ENCODE measurements around the gene EMID1. TPM values are rescaled to one million over a fixed set of nuclear protein-coding genes. Genes with fewer than 3 reads are reported as not detected.

Gene EMID1
- total and polyA plus RNA-seq, 10 donors: 18.5 to 90.3 (median 61.2) TPM

GRCh38 chr22:29275819-29276565 lies 70.3 kb downstream of the EMID1 start:
- H3K36me3 ChIP-seq: peaks cover 0 to 100% (median 84%) of the 10 kb centered on the region in 6 donors
- 58 to 73% (median 64%) methylated on average over 3 of the region's 3 CpGs for WGBS, 5 donors
- H3K27ac ChIP-seq: peak overlapping the region in 3 of 8 donors; percentile 4 to 31 (median 24)
- H3K9me3 ChIP-seq: no peaks in the 10 kb centered on the region
- DNase-seq: no peak
- no peaks in the 10 kb centered on the region for H3K27me3 ChIP-seq (replicated peaks in 1 of 7)
- no peak overlapping the region for H3K4me3 ChIP-seq
- peaks cover 40 to 80% (median 65%) of the 10 kb centered on the region in 6 donors for H3K4me1 ChIP-seq
- intact Hi-C loops (cut with DNase I; ENCODE audit: low total_unique reads): no loop called here
- TF ChIP-seq POLR2AphosphoS5 (IDR thresholded peaks at IDR 0.05): no peak
- no peak for TF ChIP-seq POLR2A (IDR thresholded peaks at IDR 0.05)
- no peak for TF ChIP-seq CTCF (IDR thresholded peaks at IDR 0.05 in 8 of 11, conservative IDR thresholded peaks at IDR 0.05 in 3 of 11)

GRCh38 chr22:29277927-29278326 lies 72.2 kb downstream of the EMID1 start:
- no peaks in the 10 kb centered on the region for H3K9me3 ChIP-seq
- H3K4me1 ChIP-seq: peaks cover 23 to 66% (median 45%) of the 10 kb centered on the region in 6 donors
- no peak for DNase-seq
- H3K4me3 ChIP-seq: no peak overlapping the region
- TF ChIP-seq POLR2AphosphoS5 (IDR thresholded peaks at IDR 0.05) (no peak), CTCF (IDR thresholded peaks at IDR 0.05 in 8 of 11, conservative IDR thresholded peaks at IDR 0.05 in 3 of 11) (no peak), POLR2A (IDR thresholded peaks at IDR 0.05) (no peak)
- peak overlapping the region in 1 of 8 donors; percentile 14 for H3K27ac ChIP-seq
- intact Hi-C loops (cut with DNase I; ENCODE audit: low total_unique reads): no loop called here
- peaks cover 0 to 100% (median 95%) of the 10 kb centered on the region in 6 donors for H3K36me3 ChIP-seq
- no peaks in the 10 kb centered on the region for H3K27me3 ChIP-seq (replicated peaks in 1 of 7)
- WGBS, 5 donors: 87 to 100% (median 100%) methylated on average over 1 of the region's 1 CpG

- DNase-seq: no peak
- TF ChIP-seq POLR2A (IDR thresholded peaks at IDR 0.05): no peak
- TF ChIP-seq POLR2AphosphoS5 (IDR thresholded peaks at IDR 0.05): no peak
- no peak for TF ChIP-seq CTCF (IDR thresholded peaks at IDR 0.05 in 8 of 11, conservative IDR thresholded peaks at IDR 0.05 in 3 of 11)
Measured at GRCh38 chr22:29284196-29284595, 78.5 kb downstream of the EMID1 start.

GRCh38 chr22:29288837-29289236 lies 83.1 kb downstream of the EMID1 start:
- Histone ChIP-seq H3K9me3 (no peaks in the 10 kb centered on the region), H3K27me3 (replicated peaks in 1 of 7) (no peaks in the 10 kb centered on the region), H3K4me3 (no peak overlapping the region), H3K27ac (no peak overlapping the region), H3K36me3 (peaks cover 27 to 100% (median 99%) of the 10 kb centered on the region in 6 donors), H3K4me1 (peaks cover 0 to 40% (median 7%) of the 10 kb centered on the region in 6 donors)
- TF ChIP-seq CTCF (IDR thresholded peaks at IDR 0.05 in 8 of 11, conservative IDR thresholded peaks at IDR 0.05 in 3 of 11) (no peak), POLR2A (IDR thresholded peaks at IDR 0.05) (no peak), POLR2AphosphoS5 (IDR thresholded peaks at IDR 0.05) (no peak)
- intact Hi-C loops (cut with DNase I; ENCODE audit: low total_unique reads): no loop called here
- WGBS, 5 donors: 40 to 66% (median 46%) methylated on average over 2 of the region's 2 CpGs
- DNase-seq: no peak

More at GRCh38 chr22:29284196-29284595, 78.5 kb downstream of the EMID1 start:
- H3K9me3 ChIP-seq: no peaks in the 10 kb centered on the region
- 90 to 97% (median 92%) methylated on average over 3 of the region's 3 CpGs for WGBS, 5 donors
- H3K4me1 ChIP-seq: peaks cover 0 to 26% (median 4%) of the 10 kb centered on the region in 6 donors
- no peak overlapping the region for H3K27ac ChIP-seq
- no peaks in the 10 kb centered on the region for H3K27me3 ChIP-seq (replicated peaks in 1 of 7)
- H3K36me3 ChIP-seq: peaks cover 22 to 100% (median 100%) of the 10 kb centered on the region in 6 donors
- H3K4me3 ChIP-seq: no peak overlapping the region
- intact Hi-C loops (cut with DNase I; ENCODE audit: low total_unique reads): no loop called here

Measured in spleen (tissue), 11 donors.